ENCODE data around the gene MMADHC.

Gene MMADHC

DNA sequence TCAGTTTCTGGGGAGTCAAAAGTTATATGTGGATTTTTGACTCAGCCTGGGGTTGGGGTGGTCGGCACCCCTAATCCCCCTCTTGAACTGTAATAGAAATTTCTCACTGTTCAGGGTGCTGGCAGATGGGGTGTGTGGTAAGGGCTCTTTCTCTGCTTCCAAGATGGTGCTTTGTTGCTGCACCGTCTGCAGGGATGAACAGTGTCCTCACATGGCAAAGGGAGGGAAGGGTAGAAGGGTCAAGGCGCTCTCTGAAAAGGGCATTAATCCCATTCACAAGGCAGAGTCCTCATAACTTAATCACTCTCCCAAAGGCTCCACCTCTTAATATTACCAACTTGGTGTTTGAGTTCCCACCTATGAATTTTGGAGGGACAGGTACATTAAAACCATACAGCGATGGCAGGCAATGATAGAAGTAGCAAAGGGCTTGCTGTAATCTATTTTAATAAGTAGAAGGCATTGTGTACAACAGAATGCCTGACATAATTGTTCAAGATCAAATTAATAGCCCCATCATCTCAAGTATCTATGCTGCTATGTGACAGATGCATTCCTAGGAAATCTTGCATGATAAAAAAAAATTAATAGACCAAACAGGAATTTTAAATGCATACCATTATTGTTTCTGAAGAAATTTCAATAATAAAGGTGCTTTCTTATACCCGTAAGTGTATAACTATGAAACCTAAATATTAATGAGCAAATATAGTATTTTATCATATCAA lies 28.1 kb downstream of the MMADHC start:
- H3K4me3 ChIP-seq (ENCODE audit: low read depth, low read length), result no peak overlapping the region

GRCh38 chr2:149556452-149556851 lies 31.1 kb downstream of the MMADHC start:
- no peak overlapping the region for H3K4me3 ChIP-seq (ENCODE audit: low read depth, low read length)

DNA sequence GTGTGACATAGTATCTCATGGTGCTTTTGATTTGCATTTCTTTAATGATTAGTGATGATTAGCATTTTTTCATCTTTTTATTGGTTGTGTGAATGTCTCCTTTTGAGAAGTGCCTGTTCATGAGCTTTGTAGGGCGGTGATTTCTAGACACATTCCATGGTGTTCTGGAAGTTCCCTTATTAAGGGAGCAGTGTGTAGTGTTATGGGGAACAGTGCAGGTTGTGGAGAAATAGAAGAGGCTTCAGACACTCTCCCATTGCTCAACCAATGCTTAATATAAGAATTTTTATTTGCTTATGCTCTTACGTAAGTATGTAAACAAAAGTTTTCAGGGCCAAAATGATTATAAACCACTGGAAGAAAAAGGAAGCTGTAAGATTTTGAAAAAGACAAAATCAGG lies 34.7 kb downstream of the MMADHC start:
- H3K4me3 ChIP-seq (ENCODE audit: low read depth, low read length), result no peak overlapping the region

DNA sequence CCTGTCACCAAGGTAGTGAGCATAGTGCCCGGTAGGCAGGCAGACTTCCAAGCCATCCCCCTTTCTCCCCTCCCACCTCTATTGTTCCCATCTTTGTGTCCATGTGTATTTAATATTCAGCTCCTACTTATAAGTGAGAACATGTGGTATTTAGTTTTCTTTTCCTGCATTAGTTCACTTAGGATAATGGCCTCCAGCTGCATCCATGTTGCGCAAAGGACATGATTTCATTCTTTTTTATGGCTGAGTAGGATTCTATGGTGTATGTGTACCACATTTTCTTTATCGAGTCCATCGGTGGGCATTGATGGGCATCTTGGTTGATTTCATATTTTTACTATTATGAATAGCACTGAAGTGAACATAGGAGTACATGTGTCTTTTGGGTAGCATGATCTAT lies 35.3 kb downstream of the MMADHC start:
- H3K4me3 ChIP-seq (ENCODE audit: low read depth, low read length), result no peak overlapping the region

DNA sequence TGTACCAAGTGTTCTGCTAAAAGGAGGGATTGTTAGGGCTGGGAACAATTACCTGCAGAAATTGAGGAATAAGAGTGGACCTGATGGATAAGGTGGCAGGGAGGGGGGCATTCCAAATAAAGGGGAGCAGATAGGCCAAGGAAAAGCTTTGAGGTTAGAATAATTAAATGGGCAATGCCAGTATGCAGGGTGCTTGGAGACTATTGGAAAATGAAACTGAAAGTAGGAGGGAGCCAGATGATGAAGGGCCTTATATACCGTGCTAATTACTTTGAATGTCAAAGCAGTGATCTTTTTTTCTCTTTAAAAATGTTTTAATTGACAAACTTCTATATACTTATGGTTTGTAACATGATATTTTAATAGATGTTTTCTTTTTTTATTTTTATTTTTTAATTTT lies 42.9 kb downstream of the MMADHC start:
- no peak overlapping the region for H3K4me3 ChIP-seq (ENCODE audit: low read depth, low read length)

DNA sequence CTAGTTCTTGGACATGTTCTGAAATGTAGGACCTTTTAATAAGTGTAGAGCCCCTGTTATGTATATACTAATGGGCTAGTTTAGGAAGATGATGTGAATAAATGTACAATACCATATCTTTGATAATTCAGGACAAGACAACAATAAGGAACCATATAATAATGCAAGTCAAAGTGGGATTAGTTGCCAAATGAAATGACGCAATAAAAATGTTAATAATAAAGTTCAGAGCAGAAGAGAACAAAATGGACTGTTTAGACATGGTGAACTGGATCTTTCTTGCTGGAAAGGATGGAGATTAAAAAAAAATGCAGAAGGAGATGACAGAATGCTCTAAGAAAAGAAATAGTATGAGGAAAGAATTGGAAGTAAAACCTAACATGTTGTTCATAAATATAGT lies 43.7 kb downstream of the MMADHC start:
- H3K4me3 ChIP-seq (ENCODE audit: low read depth, low read length), result no peak overlapping the region

- no peak overlapping the region for H3K4me3 ChIP-seq (ENCODE audit: low read depth, low read length)
These were observed 47.4 kb downstream of the MMADHC start for GRCh38 chr2:149540138-149540537.

DNA sequence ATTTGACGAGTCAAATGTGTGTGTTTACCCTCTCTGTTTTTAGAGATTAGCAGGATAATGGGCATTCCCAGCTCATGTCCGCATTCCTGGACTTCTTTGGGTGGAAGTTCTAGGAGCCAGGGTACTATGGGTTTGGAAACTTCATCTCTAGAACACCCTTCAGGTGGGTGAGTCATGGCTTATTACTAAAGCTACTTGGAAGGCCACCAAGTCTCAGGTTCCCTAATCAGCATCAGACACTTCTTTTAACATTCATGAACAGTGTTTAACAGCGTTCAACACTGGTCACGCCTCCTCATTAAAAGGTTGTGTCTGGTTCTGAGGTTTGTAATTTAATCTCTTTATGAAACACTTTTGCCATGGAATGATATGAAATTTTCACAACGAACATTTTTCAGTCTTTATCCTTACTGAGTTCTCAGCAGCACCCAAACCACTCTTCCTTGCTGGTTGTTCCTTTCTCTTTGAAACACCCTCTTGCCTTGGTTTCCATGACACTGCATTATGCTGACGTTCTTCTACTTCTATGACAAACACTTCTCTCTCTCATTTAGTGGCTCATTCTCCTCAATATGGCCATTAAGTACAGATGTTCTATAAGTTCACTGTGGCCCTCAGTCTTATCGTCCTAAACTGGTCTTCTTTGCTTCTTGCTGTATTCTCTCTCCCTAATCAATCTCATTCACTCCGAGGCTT lies 49.3 kb downstream of the MMADHC start:
- no peak overlapping the region for H3K4me3 ChIP-seq (ENCODE audit: low read depth, low read length)

GRCh38 chr2:149537092-149537726 lies 50.4 kb downstream of the MMADHC start:
- no peak overlapping the region for H3K4me3 ChIP-seq (ENCODE audit: low read depth, low read length)

DNA sequence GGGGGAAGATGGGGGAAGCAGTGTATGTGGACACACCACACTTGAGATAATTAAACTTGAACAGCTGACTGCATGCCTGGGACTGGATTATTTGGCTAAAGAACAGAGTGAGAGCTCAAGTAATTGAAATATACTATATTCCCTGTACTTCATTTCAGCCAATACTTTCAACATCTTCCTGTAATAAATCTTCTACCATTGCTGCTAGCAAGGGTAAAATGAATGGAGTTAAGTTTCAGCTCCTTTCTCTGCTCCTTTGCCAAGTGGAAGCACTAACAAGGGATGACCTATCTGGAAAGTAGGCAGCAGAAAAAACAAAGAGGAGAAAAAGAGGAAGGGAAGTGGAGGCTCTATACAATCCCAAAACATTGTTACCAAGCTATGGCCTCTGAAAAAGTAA lies 50.9 kb downstream of the MMADHC start:
- H3K4me3 ChIP-seq (ENCODE audit: low read depth, low read length), result no peak overlapping the region

DNA sequence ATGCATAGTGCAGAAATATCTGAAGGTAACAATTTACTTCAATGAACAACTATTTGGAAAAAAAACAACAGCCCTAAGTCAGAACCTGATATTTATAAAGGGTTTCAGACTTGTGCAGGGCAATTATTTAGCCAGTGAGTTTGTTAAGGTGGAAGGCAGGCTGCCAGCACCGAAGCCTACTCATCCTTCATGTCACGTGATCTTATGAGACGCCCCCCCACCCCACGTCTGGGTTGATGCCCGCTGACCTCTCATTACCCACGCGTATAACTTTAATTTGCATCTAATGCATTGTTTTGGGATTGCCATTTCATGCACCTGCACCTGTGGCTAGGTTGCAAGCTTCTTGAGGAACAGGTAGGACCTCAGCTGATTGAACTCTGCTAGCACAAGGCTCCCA lies 52.9 kb downstream of the MMADHC start:
- no peak overlapping the region for H3K4me3 ChIP-seq (ENCODE audit: low read depth, low read length)

- no peak overlapping the region for H3K4me3 ChIP-seq (ENCODE audit: low read depth, low read length)
These were observed 58.6 kb downstream of the MMADHC start for GRCh38 chr2:149528983-149529382.

DNA sequence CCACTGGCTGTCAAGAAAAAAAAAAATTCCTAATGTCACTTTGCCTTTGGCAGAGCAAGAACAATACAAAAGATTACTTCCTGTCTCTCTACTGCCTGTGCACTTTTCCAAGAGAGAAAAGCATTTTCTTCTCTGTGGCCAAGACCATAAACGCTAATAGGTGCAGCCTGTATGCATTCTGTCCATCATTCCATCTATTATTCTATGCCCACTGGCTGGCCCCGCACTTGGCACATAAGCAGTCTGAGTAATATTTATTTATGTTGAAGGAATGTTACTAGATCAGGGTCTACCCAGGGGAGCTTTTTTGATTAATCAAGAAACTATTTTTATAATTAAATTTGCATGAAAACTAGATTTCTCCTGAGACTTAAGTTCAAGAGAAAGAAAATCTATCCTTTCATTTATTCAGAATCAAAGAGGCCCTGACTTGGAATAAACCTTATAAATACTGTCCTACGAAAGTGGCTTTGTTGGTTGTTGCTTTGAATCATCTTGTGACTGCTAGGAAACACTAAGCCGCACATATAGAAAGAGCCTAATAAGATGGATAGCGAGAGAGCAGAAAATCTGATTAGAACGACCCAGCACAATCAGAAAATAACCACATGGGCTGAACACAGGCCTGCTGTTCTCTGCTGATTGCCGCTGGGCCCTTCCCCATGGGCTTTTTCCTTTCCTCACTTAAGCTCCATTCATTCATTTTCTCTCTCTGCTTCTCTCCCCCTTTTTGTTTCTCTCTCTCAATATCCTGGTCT lies 59.4 kb downstream of the MMADHC start:
- H3K4me3 ChIP-seq (ENCODE audit: low read depth, low read length), result no peak overlapping the region

DNA sequence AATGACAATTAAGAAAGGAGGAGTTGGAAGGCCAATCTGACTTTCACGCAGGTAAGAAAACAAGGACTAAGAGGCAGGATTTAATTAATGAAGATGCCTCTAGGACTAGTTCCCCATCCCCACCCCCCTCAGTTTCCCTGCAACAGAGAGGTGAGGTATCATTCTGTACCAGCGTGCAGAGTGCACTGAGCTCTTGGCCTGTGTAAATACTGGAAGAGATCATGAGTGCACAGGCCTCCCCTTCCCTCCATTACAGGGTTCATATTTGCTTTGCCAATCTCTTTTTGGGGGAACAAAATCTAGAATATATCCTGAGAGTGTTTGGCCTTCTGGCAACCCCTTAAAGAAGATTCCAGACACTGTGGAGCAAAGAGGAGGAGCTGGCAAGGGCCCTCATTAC lies 60.9 kb downstream of the MMADHC start:
- no peak overlapping the region for H3K4me3 ChIP-seq (ENCODE audit: low read depth, low read length)

DNA sequence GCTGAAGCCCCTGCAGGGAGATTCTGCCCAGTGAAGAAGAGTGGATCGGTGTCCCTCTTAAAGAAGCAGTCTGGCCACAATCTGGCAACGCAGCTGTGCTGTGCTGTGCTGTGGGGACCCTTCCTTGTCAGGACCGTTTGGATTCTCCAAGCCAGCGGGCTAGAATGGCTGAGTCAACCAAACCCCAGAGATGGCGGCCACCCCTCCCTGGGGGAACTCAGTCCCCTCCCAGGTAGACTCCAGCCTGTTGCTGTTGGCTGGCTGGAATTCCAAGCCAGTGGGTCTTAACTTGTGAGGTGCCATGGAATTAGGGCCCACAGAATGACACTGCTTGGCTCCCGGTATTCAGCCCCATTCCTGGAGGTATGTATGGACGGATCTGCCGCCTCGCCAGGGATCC lies 62.3 kb downstream of the MMADHC start:
- no peak overlapping the region for H3K4me3 ChIP-seq (ENCODE audit: low read depth, low read length)
